B cell (primary cell): ENCODE results near the gene EPB41L1. TPM values are rescaled to one million over a fixed set of nuclear protein-coding genes. Genes with fewer than 3 reads are reported as not detected.

ENCODE experiments used
- ATAC-seq: fragments of 200-7000 bp; cut with Tn5 transposase; one replicate; pipeline ENCODE4 v1.10.0; 2021; ENCODE audit warnings: low read depth, mild to moderate bottlenecking, moderate number of reproducible peaks, moderate library complexity
- CTCF ChIA-PET: fragments of 350-600 bp; sonication (Branson Sonifier 250); formaldehyde crosslinking; loops from one replicate; lab custom pipeline; 2021; ENCODE audit warnings: antibody characterized with exemption, inconsistent platforms; lab: Charles Lee
- POLR2A ChIA-PET: fragments of 350-600 bp; sonication (Branson Sonifier 250); formaldehyde crosslinking; loops from one replicate; lab custom pipeline; 2021; ENCODE audit warnings: antibody characterized with exemption; lab: Charles Lee
- DNase-seq: peaks from one replicate; pipeline ENCODE4 v3.0.0; 2013
- H2AFZ ChIP-seq: 2 replicates; pipeline ENCODE4 v1.6.1; 2012; ENCODE audit warnings: mild to moderate bottlenecking, low read depth, low read length; ENCODE audit not compliant: insufficient read depth, poor library complexity, severe bottlenecking
- H3K27ac ChIP-seq, 2 donors: 1 replicate in 1 of 2; 2 replicates in 1 of 2; pipeline ENCODE4 v1.5.1; 2012 to 2013; ENCODE audit warnings: low read length in 2 of 2, mild to moderate bottlenecking in 2 of 2, moderate library complexity in 1 of 2
- H3K27me3 ChIP-seq, 4 experiments: fragments of 200-600 bp in 1 of 4; sonication (generic) in 1 of 4; replicated peaks in 1 of 4; 1 replicate in 2 of 4; 2 replicates in 2 of 4; pipeline versions ENCODE4 v1.6.1 to v1.7.0; 2013 to 2016; ENCODE audit warnings: low read length in 3 of 4, mild to moderate bottlenecking in 2 of 4, mixed read lengths in 1 of 4, moderate library complexity in 1 of 4; ENCODE audit not compliant: insufficient read depth in 4 of 4, control insufficient read depth in 3 of 4; ENCODE audit errors: control extremely low read depth in 1 of 4
- H3K36me3 ChIP-seq, 2 experiments: replicated peaks in 1 of 2; 1 replicate in 1 of 2; 2 replicates in 1 of 2; pipeline versions ENCODE4 v1.6.1 to v1.7.1; 2013; ENCODE audit warnings: low read length in 1 of 2; ENCODE audit not compliant: insufficient read depth in 2 of 2, control insufficient read depth in 1 of 2; ENCODE audit errors: control extremely low read depth in 1 of 2, extremely low read depth in 1 of 2
- H3K4me1 ChIP-seq, 2 donors: fragments of 200-600 bp in 1 of 2; sonication (generic) in 1 of 2; 1 replicate in 1 of 2; 2 replicates in 1 of 2; pipeline versions ENCODE4 v1.5.1 to v1.6.1; 2013 to 2017; ENCODE audit warnings: low read length in 2 of 2; ENCODE audit not compliant: control insufficient read depth in 2 of 2, insufficient read depth in 2 of 2
- H3K4me2 ChIP-seq: replicated peaks from 2 replicates; pipeline ENCODE3; 2012; ENCODE audit warnings: mild to moderate bottlenecking, low read depth, low read length; ENCODE audit not compliant: poor library complexity, severe bottlenecking
- H3K4me3 ChIP-seq, 5 experiments: fragments of 200-600 bp in 1 of 5; sonication (generic) in 1 of 5; 1 replicate in 3 of 5; 2 replicates in 2 of 5; pipeline versions ENCODE4 v1.5.1 to v1.7.0; 2011 to 2016; ENCODE audit warnings: low read length in 4 of 5, mild to moderate bottlenecking in 4 of 5, low read depth in 2 of 5, control low read depth in 1 of 5, moderate library complexity in 1 of 5; ENCODE audit not compliant: insufficient read depth in 1 of 5; ENCODE audit errors: control extremely low read depth in 1 of 5, extremely low read depth in 1 of 5
- H3K79me2 ChIP-seq: fragments of 200-600 bp; sonication (generic); one replicate; pipeline ENCODE4 v1.6.0; 2016; ENCODE audit warnings: low read length; ENCODE audit not compliant: control insufficient read depth, insufficient read depth
- H3K9ac ChIP-seq: fragments of 200-600 bp; sonication (generic); 2 replicates; pipeline ENCODE4 v1.6.1; 2017; ENCODE audit warnings: mild to moderate bottlenecking, low read length, moderate library complexity
- H3K9me3 ChIP-seq, 3 donors: one replicate each; pipeline versions ENCODE4 v1.6.1 to v1.7.1; 2013; ENCODE audit warnings: low read length in 2 of 3; ENCODE audit not compliant: control insufficient read depth in 2 of 3, insufficient read depth in 1 of 3; ENCODE audit errors: control extremely low read depth in 1 of 3
- H4K20me1 ChIP-seq: 2 replicates; pipeline ENCODE4 v1.6.0; 2012; ENCODE audit warnings: mild to moderate bottlenecking, low read length; ENCODE audit not compliant: insufficient read depth, control insufficient read depth, poor library complexity, severe bottlenecking
- H3K27ac Mint-ChIP-seq: one replicate; pipeline ENCODE4 v1.8.0; 2021; ENCODE audit warnings: mixed read lengths
- H3K27me3 Mint-ChIP-seq: one replicate; pipeline ENCODE4 v1.8.0; 2021; ENCODE audit warnings: mixed read lengths
- H3K4me1 Mint-ChIP-seq: one replicate; pipeline ENCODE4 v1.8.0; 2021; ENCODE audit warnings: mixed read lengths
- H3K4me3 Mint-ChIP-seq: one replicate; pipeline ENCODE4 v1.8.0; 2021; ENCODE audit warnings: mixed read lengths
- H3K9me3 Mint-ChIP-seq: one replicate; pipeline ENCODE4 v1.8.0; 2022; ENCODE audit warnings: mixed read lengths; ENCODE audit not compliant: insufficient read depth
- EZH2 ChIP-seq: IDR thresholded peaks from 2 replicates; pipeline ENCODE4 v1.6.1; 2012; ENCODE audit warnings: borderline replicate concordance, low read depth, mild to moderate bottlenecking, moderate library complexity, low read length; ENCODE audit not compliant: insufficient read depth, poor library complexity, severe bottlenecking
- WGBS: methylation state at CpG from one replicate; pipeline ENCODE4 v1.1.5; 2013; ENCODE audit warnings: missing lambda C conversion rate; ENCODE audit not compliant: insufficient coverage; 5-methylcytosine and 5-hydroxymethylcytosine counted together
- intact Hi-C: fragments of 100-400 bp; cut with micrococcal nuclease; formaldehyde crosslinking; loops from one replicate; pipeline ENCODE4 v1.10.0; 2022
- polyA plus RNA-seq: library from polyadenylated mRNA; depleted of rRNA; stranded (reverse); fragments of >200 nt; gene quantifications from 2 replicates; pipeline ENCODE4 v1.2.3, GENCODE V29; 2012
- total RNA-seq, 2 donors: library from RNA; stranded (reverse); fragments of 120-200 nt in 1 of 2; gene quantifications; 1 replicate in 1 of 2; 2 replicates in 1 of 2; pipeline versions ENCODE4 v1.2.3 to v1.2.4, GENCODE V29; 2013 to 2022
- TF ChIP-seq, protein P1 (sequence below): fragments of 200-600 bp; IDR thresholded peaks from one replicate; pipeline ENCODE4 v1.8.0; 2022; ENCODE audit warnings: antibody characterized with exemption, mild to moderate bottlenecking

The EPB41L1 gene
- total and polyA plus RNA-seq, 2 donors (not counting 1 experiment from before 2014, with no cell fraction given), result 0.12 to 1.3 TPM

DNA sequence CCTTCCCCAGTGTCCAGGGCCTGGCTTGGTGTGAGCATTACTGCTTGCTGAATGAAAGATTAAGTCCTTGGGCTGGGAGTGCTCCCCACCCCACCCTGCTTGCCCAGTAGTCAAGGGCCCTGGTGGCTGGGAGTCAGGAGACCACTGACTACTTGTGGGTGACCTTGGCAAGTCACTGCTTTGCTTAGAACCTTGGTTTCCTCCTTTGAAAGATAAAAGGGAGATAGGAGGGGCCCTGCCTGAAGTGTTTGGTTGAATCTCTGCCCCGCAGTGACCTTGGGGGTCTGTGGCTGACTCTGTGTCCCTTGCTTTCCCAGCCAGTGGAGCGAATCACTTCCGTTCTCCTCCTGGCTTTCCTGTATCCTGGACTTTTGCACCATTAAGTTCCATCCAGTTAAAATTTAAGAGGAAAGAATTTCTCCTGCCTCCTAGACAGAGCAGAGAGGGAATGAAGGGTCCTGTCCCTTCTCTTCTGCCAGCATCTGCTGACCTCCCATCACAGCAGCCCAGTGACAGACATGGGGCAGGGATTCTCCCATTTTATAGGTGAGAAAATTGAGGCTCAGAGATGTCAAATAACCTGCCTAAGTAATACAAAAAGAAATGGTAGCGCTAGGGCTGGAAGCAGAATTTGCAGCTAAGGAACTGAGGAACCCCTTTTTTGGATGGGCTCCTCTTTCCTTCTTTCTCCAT, 3.5 kb upstream of the EPB41L1 start:
- H3K4me1 ChIP-seq, result peaks cover 10 to 12% of the 10 kb centered on the region in 2 donors
- H3K27ac ChIP-seq, result no peak overlapping the region
- no peak for TF ChIP-seq EZH2
- TF ChIP-seq, protein P1, sequence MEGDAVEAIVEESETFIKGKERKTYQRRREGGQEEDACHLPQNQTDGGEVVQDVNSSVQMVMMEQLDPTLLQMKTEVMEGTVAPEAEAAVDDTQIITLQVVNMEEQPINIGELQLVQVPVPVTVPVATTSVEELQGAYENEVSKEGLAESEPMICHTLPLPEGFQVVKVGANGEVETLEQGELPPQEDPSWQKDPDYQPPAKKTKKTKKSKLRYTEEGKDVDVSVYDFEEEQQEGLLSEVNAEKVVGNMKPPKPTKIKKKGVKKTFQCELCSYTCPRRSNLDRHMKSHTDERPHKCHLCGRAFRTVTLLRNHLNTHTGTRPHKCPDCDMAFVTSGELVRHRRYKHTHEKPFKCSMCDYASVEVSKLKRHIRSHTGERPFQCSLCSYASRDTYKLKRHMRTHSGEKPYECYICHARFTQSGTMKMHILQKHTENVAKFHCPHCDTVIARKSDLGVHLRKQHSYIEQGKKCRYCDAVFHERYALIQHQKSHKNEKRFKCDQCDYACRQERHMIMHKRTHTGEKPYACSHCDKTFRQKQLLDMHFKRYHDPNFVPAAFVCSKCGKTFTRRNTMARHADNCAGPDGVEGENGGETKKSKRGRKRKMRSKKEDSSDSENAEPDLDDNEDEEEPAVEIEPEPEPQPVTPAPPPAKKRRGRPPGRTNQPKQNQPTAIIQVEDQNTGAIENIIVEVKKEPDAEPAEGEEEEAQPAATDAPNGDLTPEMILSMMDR, result no peak
- intact Hi-C loops, result no loop called here
- H3K9ac ChIP-seq, result no peak overlapping the region
- Mint-ChIP-seq H3K9me3 (no peaks in the 10 kb centered on the region), H3K27me3 (peaks cover 29% of the 10 kb centered on the region), H3K27ac (no peak overlapping the region), H3K4me1 (peaks cover 8% of the 10 kb centered on the region), H3K4me3 (no peak overlapping the region)
- no peaks in the 10 kb centered on the region for H3K79me2 ChIP-seq
- H3K27me3 ChIP-seq, result peaks cover 0 to 30% (median 16%) of the 10 kb centered on the region in 4 experiments
- no peak overlapping the region for H2AFZ ChIP-seq
- ATAC-seq, result no peak
- no peak overlapping the region for H3K4me3 ChIP-seq
- no peak for DNase-seq
- ChIA-PET POLR2A (interaction anchor here (0.5 kb wide), 1 partner anchor 438 kb away, joined by 5 read pairs; no protein-coding TSS in a partner anchor), CTCF (interaction anchor here (2.6 to 21.8 kb wide), 2 partner anchors 12 to 157 kb away, joined by 10 to 848 read pairs; no protein-coding TSS in a partner anchor)
- H3K36me3 ChIP-seq, result no peaks in the 10 kb centered on the region
- no peaks in the 10 kb centered on the region for H3K9me3 ChIP-seq
- WGBS, result no CpG with 5 or more reads among the region's 4 CpGs
- H4K20me1 ChIP-seq, result no peaks in the 10 kb centered on the region
- no peak overlapping the region for H3K4me2 ChIP-seq

DNA sequence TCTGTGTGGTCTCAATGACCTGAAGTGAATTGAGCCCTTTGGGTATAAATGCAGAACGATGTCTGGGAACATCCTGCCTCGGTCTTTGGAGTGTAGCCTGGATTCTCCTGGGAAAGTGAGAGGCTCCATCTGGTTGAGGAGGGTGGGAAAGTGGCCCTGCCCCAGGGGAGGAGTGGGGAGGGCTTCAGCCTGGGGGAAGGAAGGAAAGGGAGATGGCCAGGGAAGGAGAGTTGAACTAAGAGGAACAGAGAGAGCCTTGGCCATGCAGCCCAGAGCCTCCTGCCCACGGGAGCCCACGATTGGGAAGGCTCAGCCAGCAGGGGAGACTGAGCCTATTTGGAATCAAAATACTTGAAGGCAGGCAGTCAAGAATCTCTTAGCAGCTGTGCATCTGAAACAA, 2.3 kb upstream of the EPB41L1 start:
- Histone ChIP-seq H3K27me3 (peaks cover 0 to 36% (median 17%) of the 10 kb centered on the region in 4 experiments), H3K4me2 (no peak overlapping the region), H3K79me2 (no peaks in the 10 kb centered on the region), H3K4me3 (no peak overlapping the region), H3K9ac (no peak overlapping the region), H2AFZ (no peak overlapping the region), H3K36me3 (no peaks in the 10 kb centered on the region), H3K9me3 (no peaks in the 10 kb centered on the region), H3K4me1 (peaks cover 10 to 15% of the 10 kb centered on the region in 2 donors), H4K20me1 (no peaks in the 10 kb centered on the region), H3K27ac (no peak overlapping the region)
- WGBS, result 73% methylated on average over 4 of the region's 4 CpGs
- peaks cover 14% of the 10 kb centered on the region for H3K4me1 Mint-ChIP-seq
- no peak overlapping the region for H3K27ac Mint-ChIP-seq
- H3K9me3 Mint-ChIP-seq, result no peaks in the 10 kb centered on the region
- TF ChIP-seq EZH2, result no peak
- TF ChIP-seq, protein P1, result no peak
- no peak overlapping the region for H3K4me3 Mint-ChIP-seq
- H3K27me3 Mint-ChIP-seq, result peaks cover 35% of the 10 kb centered on the region
- intact Hi-C loops, result no loop called here
- POLR2A ChIA-PET, result no interaction called here
- CTCF ChIA-PET, result interaction anchor here (1.3 kb wide), 1 partner anchor 50 kb away, joined by 4 read pairs; no protein-coding TSS in a partner anchor
- DNase-seq, result no peak
- ATAC-seq, result no peak
